Head of caudate nucleus (tissue), 42 donors: Measurements from ENCODE around the gene KCNIP4.
A peak's percentile ranks its signal among the peaks of the same experiment; 100 is the strongest.

Source experiments
- DNase-seq, 42 donors: peaks; one replicate each; pipeline versions ENCODE4 v3.0.0 to v3.0.0-alpha.2; 2020 to 2021; ENCODE audit warnings: mixed read lengths in 7 of 42
- intact Hi-C: fragments of 100-400 bp; cut with DNase I; formaldehyde crosslinking; loops from one replicate; pipeline ENCODE4 v1.15.0; 2022

The KCNIP4 gene

GRCh38 chr4:21869978-21870745 is 78.4 kb downstream of the KCNIP4 start:
- intact Hi-C loops: no loop called here
- DNase-seq: no peak

- intact Hi-C loops: no loop called here
- no peak for DNase-seq
Observed at GRCh38 chr4:21864686-21865085, 83.9 kb downstream of the KCNIP4 start.

GRCh38 chr4:21862917-21863316 is 85.7 kb downstream of the KCNIP4 start:
- no peak for DNase-seq
- intact Hi-C loops: no loop called here

- DNase-seq: no peak
- intact Hi-C loops: no loop called here
Observed at GRCh38 chr4:21858971-21859370, 89.6 kb downstream of the KCNIP4 start.

- intact Hi-C loops: no loop called here
- no peak for DNase-seq
Observed at GRCh38 chr4:21856754-21857153, 91.8 kb downstream of the KCNIP4 start.

GRCh38 chr4:21856301-21856700 is 92.3 kb downstream of the KCNIP4 start:
- intact Hi-C loops: no loop called here
- no peak for DNase-seq

- intact Hi-C loops: no loop called here
- no peak for DNase-seq
Observed at GRCh38 chr4:21849077-21849476, 99.5 kb downstream of the KCNIP4 start.

GRCh38 chr4:21848021-21848420 is 100.6 kb downstream of the KCNIP4 start:
- no peak for DNase-seq
- intact Hi-C loops: no loop called here

- no peak for DNase-seq
- intact Hi-C loops: no loop called here
Observed at GRCh38 chr4:21845663-21846062, 102.9 kb downstream of the KCNIP4 start.

GRCh38 chr4:21835712-21836111 is 112.9 kb downstream of the KCNIP4 start:
- intact Hi-C loops: no loop called here
- no peak for DNase-seq

- no peak for DNase-seq
- intact Hi-C loops: no loop called here
Observed at GRCh38 chr4:21830272-21830671, 118.3 kb downstream of the KCNIP4 start.

GRCh38 chr4:21827575-21827974 is 121.0 kb downstream of the KCNIP4 start:
- intact Hi-C loops: no loop called here
- DNase-seq: no peak

- no peak for DNase-seq
- intact Hi-C loops: no loop called here
Observed at GRCh38 chr4:21826071-21826470, 122.5 kb downstream of the KCNIP4 start.

GRCh38 chr4:21819086-21819485 is 129.5 kb downstream of the KCNIP4 start:
- intact Hi-C loops: no loop called here
- DNase-seq: peak in 2 of 42 donors; percentile 5 to 6

- intact Hi-C loops: no loop called here
- DNase-seq: no peak
Observed at GRCh38 chr4:21815651-21816377, 132.8 kb downstream of the KCNIP4 start.

GRCh38 chr4:21811565-21811964 is 137.0 kb downstream of the KCNIP4 start:
- intact Hi-C loops: no loop called here
- no peak for DNase-seq

- intact Hi-C loops: no loop called here
- DNase-seq: no peak
Observed at GRCh38 chr4:21806991-21807390, 141.6 kb downstream of the KCNIP4 start.

GRCh38 chr4:21802406-21802805 is 146.2 kb downstream of the KCNIP4 start:
- DNase-seq: no peak

GRCh38 chr4:21801661-21802385 is 146.7 kb downstream of the KCNIP4 start:
- intact Hi-C loops: no loop called here
- no peak for DNase-seq

More at GRCh38 chr4:21802406-21802805, 146.2 kb downstream of the KCNIP4 start:
- intact Hi-C loops: no loop called here

- intact Hi-C loops: no loop called here
- no peak for DNase-seq
Observed at GRCh38 chr4:21795091-21795490, 153.5 kb downstream of the KCNIP4 start.
